Measurements from ENCODE around the gene LRGUK. TPM values are rescaled to one million over a fixed set of nuclear protein-coding genes. Genes with fewer than 3 reads are reported as not detected.
"Not testable (repeated sequence)": the region's sequence is repeated elsewhere in the genome, so short reads cannot be mapped to it uniquely, and the experiment has no call there.

LRGUK gene
- total RNA-seq, 1 donor from 2014 or later: 2.2 TPM

DNA sequence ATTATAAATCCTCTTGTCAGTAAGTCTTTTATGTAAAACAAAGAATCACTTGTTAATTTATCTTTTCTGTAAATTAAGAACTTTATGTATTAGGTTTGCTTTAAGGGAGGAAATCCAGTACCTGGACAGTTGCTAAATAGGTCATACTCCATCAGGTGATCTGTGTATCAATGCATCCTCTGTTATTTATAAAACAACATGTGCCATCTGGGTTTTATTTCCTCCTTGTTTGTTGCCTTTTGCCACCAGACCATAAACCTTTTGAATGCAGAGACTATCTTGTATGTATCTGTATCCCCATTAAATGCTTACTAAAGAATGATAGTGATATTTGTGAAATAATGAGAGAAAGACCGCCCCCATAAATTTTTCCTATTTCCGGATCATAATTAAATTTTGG, 119.6 kb downstream of the LRGUK start:
- no peak for DNase-seq (ENCODE audit: low spot score)

DNA sequence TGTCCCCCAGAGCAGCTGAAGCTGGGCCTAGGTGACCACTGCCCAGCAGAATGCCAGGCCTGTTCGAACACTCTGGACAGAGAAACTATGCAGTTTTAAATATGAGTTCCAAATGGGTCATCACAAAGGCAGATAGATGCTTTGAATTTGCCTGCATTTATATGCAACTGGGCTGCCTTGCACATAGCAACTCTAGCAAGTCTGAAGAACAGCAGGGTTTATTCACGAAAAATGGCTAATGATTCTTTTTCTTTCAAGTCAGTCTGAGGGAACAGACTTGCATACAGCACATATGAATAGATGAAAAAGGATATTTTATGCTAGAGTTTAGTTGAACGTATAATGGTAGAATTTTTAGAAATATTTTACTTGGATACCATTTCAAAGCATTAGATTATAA, 121.1 kb downstream of the LRGUK start:
- no peak for DNase-seq (ENCODE audit: low spot score)

DNA sequence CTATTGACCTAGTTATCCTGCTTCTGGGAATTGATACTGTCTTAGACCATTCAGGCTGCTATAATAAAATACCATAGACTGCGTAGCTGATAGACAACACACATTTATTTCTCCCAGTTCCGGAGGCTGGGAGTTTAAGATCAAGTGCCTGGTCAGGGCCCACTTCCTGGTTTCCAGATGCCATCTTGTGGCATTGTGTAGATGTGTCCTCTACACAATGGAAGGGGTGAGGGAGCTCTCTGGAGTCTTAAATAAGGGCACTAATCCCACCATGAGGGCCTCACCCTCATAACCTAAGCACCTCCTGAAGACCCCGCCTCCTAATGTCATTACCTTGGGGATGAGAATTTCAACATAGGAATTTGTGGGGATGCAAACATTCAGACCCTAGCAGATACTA, 127.2 kb downstream of the LRGUK start:
- no peak for DNase-seq (ENCODE audit: low spot score)

DNA sequence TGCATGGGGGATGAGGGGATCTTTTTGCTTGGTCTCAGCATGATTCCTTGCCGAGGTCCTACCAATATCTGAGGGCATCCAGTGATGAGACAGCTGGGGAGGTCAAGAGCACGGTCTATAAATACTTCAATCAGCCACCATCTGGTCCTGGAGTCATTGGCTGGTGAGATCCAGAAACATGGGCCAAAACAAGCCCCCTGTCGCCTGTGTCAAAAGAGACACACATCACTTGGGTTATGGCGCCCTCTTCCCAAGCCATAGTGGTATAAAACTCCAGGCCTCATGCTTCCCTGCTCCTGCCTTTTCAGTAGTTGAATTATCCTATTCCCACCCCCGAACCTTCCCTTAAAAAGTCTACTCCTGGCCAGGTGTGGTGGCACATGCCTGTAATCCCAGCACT, 128.7 kb downstream of the LRGUK start:
- no peak for DNase-seq (ENCODE audit: low spot score)

DNA sequence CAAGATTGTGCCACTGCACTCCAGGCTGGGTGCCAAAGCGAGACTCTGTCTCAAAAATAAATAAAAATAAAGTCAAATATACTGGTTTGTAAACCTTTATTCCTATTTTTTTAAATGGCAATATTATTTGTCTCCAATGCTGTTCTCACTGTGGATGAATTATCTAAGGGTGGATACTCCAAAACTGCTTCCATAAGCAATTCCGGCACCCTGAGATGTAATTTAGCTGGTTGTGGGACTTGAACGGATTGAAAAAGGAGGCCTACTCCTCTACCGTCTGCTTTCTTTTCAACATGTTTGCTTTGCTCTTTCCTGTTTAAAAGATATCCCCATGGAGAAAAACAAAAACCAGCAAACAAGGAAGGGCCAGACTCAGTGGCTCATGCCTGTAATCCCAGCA, 135.2 kb downstream of the LRGUK start:
- no peak for DNase-seq (ENCODE audit: low spot score)

- DNase-seq (ENCODE audit: low spot score): no peak
These were observed 149.8 kb downstream of the LRGUK start for GRCh38 chr7:134276951-134277350.

GRCh38 chr7:134278502-134279153, 151.5 kb downstream of the LRGUK start:
- DNase-seq (ENCODE audit: low spot score): no peak

GRCh38 chr7:134279336-134279735, 152.2 kb downstream of the LRGUK start:
- DNase-seq (ENCODE audit: low spot score): no peak

- DNase-seq (ENCODE audit: low spot score): no peak
These were observed 152.8 kb downstream of the LRGUK start for GRCh38 chr7:134279898-134280297.

DNA sequence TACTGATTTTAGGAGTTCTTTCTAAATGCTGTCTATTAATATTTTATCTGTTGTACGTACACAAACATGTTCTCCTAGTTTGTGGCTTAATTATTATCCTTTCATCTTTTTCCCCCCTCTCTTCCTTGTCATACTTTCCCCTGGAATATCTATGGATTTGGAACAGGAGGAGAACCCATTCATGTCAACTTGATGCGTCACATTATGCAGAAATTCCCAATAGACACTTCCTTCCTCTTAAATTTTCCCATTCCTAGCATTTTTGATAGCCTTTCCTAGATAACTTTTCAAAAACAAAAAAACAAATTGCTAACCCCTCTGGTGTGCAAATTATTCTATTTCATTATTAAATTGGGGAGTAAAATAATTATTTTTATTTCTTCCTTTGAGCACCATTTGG, 153.4 kb downstream of the LRGUK start:
- DNase-seq (ENCODE audit: low spot score): no peak

DNA sequence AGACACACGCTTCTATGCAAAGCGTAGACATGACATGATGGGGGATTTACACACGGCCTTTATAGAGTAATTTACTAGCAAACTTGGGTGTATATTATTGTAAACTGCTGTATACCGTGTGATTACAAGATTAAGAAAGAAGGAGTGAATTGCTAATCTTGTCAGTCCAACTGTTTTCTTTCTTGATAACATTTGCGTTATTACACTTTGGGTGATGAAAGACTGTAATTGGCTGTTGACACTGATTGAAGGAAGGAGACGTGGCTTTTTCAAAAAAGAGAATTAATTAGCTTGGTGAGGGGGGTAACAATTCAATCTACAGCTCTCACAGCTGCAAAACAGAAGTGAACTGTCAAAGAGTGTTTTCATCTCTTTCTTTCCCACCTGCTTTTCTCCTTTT, 156.9 kb downstream of the LRGUK start:
- no peak for DNase-seq (ENCODE audit: low spot score)

GRCh38 chr7:134284952-134285351, 157.8 kb downstream of the LRGUK start:
- DNase-seq (ENCODE audit: low spot score): no peak

DNA sequence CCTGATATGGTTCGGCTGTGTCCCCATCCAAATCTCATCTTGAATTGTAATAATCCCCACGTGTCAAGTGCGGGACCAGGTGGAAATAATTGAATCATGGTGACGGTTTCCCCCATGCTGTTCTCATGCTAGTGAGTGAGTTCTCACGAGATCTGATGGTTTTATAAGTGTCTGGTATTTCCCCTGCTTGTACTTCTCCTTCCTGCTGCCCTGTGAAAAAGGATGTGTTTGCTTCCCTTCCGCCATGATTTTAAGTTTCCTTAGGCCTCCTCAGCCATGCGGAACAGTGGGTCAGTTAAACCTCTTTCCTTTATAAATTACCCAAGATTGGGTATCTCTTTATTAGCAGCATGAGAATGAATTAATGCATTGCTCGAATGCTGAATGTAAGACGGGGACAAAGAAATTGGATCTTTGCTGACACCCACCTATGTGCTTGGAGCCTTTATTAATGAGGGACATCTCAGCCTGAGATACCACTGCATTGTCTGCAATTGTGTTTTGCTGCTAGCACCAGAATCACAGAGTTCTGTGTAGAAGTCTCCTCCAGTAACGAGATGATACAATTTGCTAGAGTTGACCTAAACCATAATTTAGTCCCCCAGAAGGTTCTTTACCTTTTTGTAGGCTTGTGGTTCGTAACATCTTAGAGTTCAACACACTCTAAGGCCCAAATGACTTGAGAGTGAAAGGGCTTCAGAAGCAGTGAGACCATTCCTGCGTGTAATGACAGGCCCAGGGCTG, 160.9 kb downstream of the LRGUK start:
- no peak for DNase-seq (ENCODE audit: low spot score)

GRCh38 chr7:134289423-134289822, 162.3 kb downstream of the LRGUK start:
- DNase-seq (ENCODE audit: low spot score): no peak

DNA sequence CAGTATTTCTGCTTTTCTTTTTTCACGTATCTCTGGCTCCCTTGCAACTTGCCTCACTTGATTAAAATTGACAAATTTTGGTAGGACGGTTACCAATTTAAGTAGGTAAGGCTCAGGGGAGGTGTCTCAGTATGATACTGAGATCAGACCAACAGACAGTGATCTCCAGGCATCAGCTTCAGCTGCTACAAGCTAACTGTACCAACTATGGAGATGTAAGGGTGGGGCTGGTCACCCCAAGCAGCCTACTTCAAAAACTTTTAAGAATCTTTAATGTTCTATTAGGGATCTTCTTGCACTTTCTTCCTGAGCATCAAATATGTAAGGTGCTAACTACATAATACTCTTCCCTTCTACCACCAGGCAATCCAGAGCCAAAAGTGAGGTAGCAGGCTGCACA, 162.7 kb downstream of the LRGUK start:
- DNase-seq (ENCODE audit: low spot score): no peak

DNA sequence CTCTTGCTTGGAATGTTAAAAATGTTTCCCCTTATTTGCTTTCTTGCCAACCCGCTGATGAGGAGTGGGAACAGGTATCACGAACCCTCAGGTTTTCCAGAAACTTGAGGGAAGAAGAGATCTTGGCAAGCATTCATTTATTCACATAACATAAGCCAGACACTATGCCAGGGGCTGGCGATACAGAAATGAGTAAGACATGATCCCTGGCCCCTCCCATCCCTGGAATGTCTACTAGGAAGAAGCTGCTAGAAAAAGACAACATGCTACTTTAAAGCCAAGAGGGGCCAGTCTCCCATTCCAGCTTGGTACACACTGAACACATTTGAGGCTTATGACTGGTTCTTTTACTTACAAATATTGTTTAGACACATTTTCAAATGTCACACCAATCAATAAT, 163.1 kb downstream of the LRGUK start:
- no peak for DNase-seq (ENCODE audit: low spot score)

GRCh38 chr7:134293002-134293740, 166.0 kb downstream of the LRGUK start:
- no peak for DNase-seq (ENCODE audit: low spot score)

DNA sequence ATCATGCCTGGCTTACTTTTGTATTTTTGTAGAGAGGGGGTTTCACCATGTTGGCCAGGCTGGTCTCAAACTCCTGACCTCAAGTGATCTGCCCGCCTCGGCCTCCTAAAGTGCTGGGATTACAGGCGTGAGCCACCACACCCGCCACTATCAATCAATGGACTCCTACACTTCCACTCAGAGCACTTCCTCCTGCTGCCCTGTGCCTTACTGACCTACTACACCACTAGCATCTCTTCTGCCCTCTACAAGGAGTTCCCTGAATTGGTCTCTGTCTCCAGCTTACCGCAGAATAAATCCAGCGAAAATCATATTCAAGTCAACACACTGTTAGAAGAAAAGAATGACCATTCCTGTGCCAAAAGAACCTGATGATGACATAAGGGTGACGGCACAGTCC, 168.8 kb downstream of the LRGUK start:
- not testable (repeated sequence) for DNase-seq (ENCODE audit: low spot score)

DNA sequence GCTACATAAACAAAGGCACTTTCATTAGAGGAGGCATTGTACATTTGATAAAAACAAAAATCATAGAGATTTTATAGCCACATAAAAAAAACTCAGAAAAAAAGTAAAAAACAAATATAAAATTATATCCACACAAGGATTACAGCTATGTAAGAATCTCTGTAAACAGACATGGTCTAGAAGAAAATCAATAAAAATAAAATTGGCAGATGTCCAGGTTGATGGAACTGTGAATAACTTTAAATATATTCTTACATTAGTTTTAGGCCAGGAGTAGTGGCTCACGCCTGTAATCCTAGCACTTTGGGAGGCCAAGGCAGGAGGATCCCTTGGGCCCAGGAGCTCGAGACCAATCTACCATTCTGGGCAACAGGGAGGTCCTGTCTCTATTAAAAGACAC, 170.3 kb downstream of the LRGUK start:
- no peak for DNase-seq (ENCODE audit: low spot score)

- DNase-seq (ENCODE audit: low spot score): peak; percentile 55
These were observed 172.0 kb downstream of the LRGUK start for GRCh38 chr7:134298902-134299683.

- no peak for DNase-seq (ENCODE audit: low spot score)
These were observed 173.8 kb downstream of the LRGUK start for GRCh38 chr7:134300988-134301387.

- no peak for DNase-seq (ENCODE audit: low spot score)
These were observed 174.5 kb downstream of the LRGUK start for GRCh38 chr7:134301592-134301991.
